ENCODE data around the gene FAM216B.
"Not testable (repeated sequence)": the region's sequence is repeated elsewhere in the genome, so short reads cannot be mapped to it uniquely, and the experiment has no call there.

FAM216B gene

GRCh38 chr13:42781352-42781751 is at the start of gene FAM216B:
Gene FAM216B (plus strand): TSS chr13:42781584. CDS start chr13:42784068, 2,484 bp downstream.
- DNase-seq = no peak

- DNase-seq = no peak
These were observed 49.3 kb upstream of the FAM216B start for GRCh38 chr13:42732073-42732472.

- DNase-seq = no peak
These were observed 48.3 kb upstream of the FAM216B start for GRCh38 chr13:42733046-42733445.

GRCh38 chr13:42735010-42735409 is 46.4 kb upstream of the FAM216B start:
- no peak for DNase-seq

GRCh38 chr13:42740753-42741152 is 40.6 kb upstream of the FAM216B start:
- no peak for DNase-seq

GRCh38 chr13:42741914-42742313 is 39.5 kb upstream of the FAM216B start:
- no peak for DNase-seq

- DNase-seq = no peak
These were observed 35.7 kb upstream of the FAM216B start for GRCh38 chr13:42745655-42746054.

- no peak for DNase-seq
These were observed 34.5 kb upstream of the FAM216B start for GRCh38 chr13:42746866-42747265.

GRCh38 chr13:42747399-42747873 is 33.9 kb upstream of the FAM216B start:
- no peak for DNase-seq

GRCh38 chr13:42750794-42751193 is 30.6 kb upstream of the FAM216B start:
- DNase-seq = no peak

- no peak for DNase-seq
These were observed 29.7 kb upstream of the FAM216B start for GRCh38 chr13:42751693-42752092.

GRCh38 chr13:42752731-42753130 is 28.7 kb upstream of the FAM216B start:
- DNase-seq = no peak

- DNase-seq = no peak
These were observed 27.7 kb upstream of the FAM216B start for GRCh38 chr13:42753697-42754096.

GRCh38 chr13:42754801-42755510 is 26.4 kb upstream of the FAM216B start:
- DNase-seq = no peak

GRCh38 chr13:42757678-42758420 is 23.5 kb upstream of the FAM216B start:
- no peak for DNase-seq

GRCh38 chr13:42758515-42758914 is 22.9 kb upstream of the FAM216B start:
- DNase-seq = no peak

GRCh38 chr13:42760951-42761350 is 20.4 kb upstream of the FAM216B start:
- DNase-seq = no peak

- no peak for DNase-seq
These were observed 19.1 kb upstream of the FAM216B start for GRCh38 chr13:42762251-42762650.

GRCh38 chr13:42762917-42763316 is 18.5 kb upstream of the FAM216B start:
- DNase-seq = no peak

GRCh38 chr13:42766016-42766415 is 15.4 kb upstream of the FAM216B start:
- DNase-seq = no peak

GRCh38 chr13:42769650-42770049 is 11.7 kb upstream of the FAM216B start:
- DNase-seq = no peak

- DNase-seq = not testable (repeated sequence)
These were observed 4.8 kb upstream of the FAM216B start for GRCh38 chr13:42776558-42776957.

GRCh38 chr13:42777467-42777866 is 3.9 kb upstream of the FAM216B start:
- no peak for DNase-seq

- no peak for DNase-seq
These were observed 1.3 kb upstream of the FAM216B start for GRCh38 chr13:42780044-42780443.

Data from SHP77 treated with DMSO at 0.1 percent for 48 hours (cell line).